HepG2 (cell line): ENCODE measurements around the gene UBXN1. TPM values are rescaled to one million over a fixed set of nuclear protein-coding genes. Genes with fewer than 3 reads are reported as not detected.

Source experiments
- ATAC-seq: fragments of 200-7000 bp; cut with Tn5 transposase; 3 replicates; pipeline ENCODE4 v1.9.1; 2020; ENCODE audit warnings: mild to moderate bottlenecking, moderate library complexity
- BruUV-seq: library from RNA; stranded (reverse); fragments of 400-500 nt; replicated peaks from 2 replicates; lab custom pipeline; 2021; lab: Mats Ljungman, UMichigan
- CTCF ChIA-PET: fragments of 300-600 bp; formaldehyde crosslinking; extraction: SDS; loops from one replicate; lab custom pipeline; 2021; ENCODE audit warnings: low total read pairs, inconsistent platforms, low intra/inter-chr PET ratio; lab: Yijun Ruan, JAX
- POLR2A ChIA-PET: fragments of 350-600 bp; sonication (Branson Sonifier 250); formaldehyde crosslinking; loops from one replicate; lab custom pipeline; 2020; ENCODE audit warnings: antibody characterized with exemption, inconsistent platforms; lab: Yijun Ruan, JAX
- DNase-seq: peaks from one replicate; pipeline ENCODE4 v3.0.0-alpha.2; 2015; ENCODE audit warnings: low spot score
- FAIRE-seq: peaks from 3 replicates; lab custom pipeline; 2011; peaks lifted over from hg19 to GRCh38; lab: Jason Lieb, UNC
- H2AFZ ChIP-seq: one replicate; pipeline ENCODE4 v1.6.1; 2011; ENCODE audit warnings: low read length, inconsistent platforms
- H3K27ac ChIP-seq: fragments of 300-600 bp; 3 replicates; pipeline ENCODE4 v1.8.0; 2011; ENCODE audit warnings: mixed run types, mild to moderate bottlenecking, mixed read lengths, low read length, inconsistent platforms; ENCODE audit not compliant: insufficient read depth; ENCODE audit errors: extremely low read length
- H3K27me3 ChIP-seq, 2 experiments: fragments of 200-600 bp in 1 of 2; 2 replicates in 1 of 2; 3 replicates in 1 of 2; pipeline versions ENCODE4 v1.6.0 to v1.8.0; 2011; ENCODE audit warnings: low read length in 2 of 2, mild to moderate bottlenecking in 2 of 2, moderate library complexity in 2 of 2, inconsistent platforms in 1 of 2; ENCODE audit not compliant: insufficient read depth in 2 of 2, control insufficient read depth in 1 of 2
- H3K36me3 ChIP-seq, 2 experiments: fragments of 200-600 bp in 1 of 2; replicated peaks in 1 of 2; 2 replicates in 1 of 2; 3 replicates in 1 of 2; pipeline versions ENCODE4 v1.5.1 to v1.8.0; 2011; ENCODE audit warnings: low read length in 2 of 2, inconsistent platforms in 1 of 2; ENCODE audit not compliant: insufficient read depth in 2 of 2, control insufficient read depth in 1 of 2
- H3K4me1 ChIP-seq: 2 replicates; pipeline ENCODE4 v1.5.1; 2012; ENCODE audit warnings: low read length, inconsistent platforms; ENCODE audit not compliant: insufficient read depth
- H3K4me2 ChIP-seq: 2 replicates; pipeline ENCODE4 v1.6.0; 2011; ENCODE audit warnings: low read depth, low read length, inconsistent platforms
- H3K4me3 ChIP-seq, 3 experiments: fragments of 200-600 bp in 1 of 3; sonication (generic), shearing (Covaris generic) in 1 of 3; replicated peaks in 1 of 3; 2 replicates each; pipeline ENCODE4 v1.5.1; 2011 to 2016; ENCODE audit warnings: low read length in 3 of 3, inconsistent platforms in 2 of 3, low read depth in 2 of 3, mild to moderate bottlenecking in 2 of 3, control low read depth in 1 of 3, mixed read lengths in 1 of 3; ENCODE audit not compliant: insufficient read depth in 1 of 3
- H3K79me2 ChIP-seq: one replicate; pipeline ENCODE4 v1.6.1; 2011; ENCODE audit warnings: low read length, inconsistent platforms; ENCODE audit not compliant: insufficient read depth
- H3K9ac ChIP-seq: 2 replicates; pipeline ENCODE4 v1.6.0; 2011; ENCODE audit warnings: mild to moderate bottlenecking, low read depth, low read length, inconsistent platforms; ENCODE audit not compliant: insufficient read depth
- H3K9me3 ChIP-seq: 2 replicates; pipeline ENCODE4 v1.5.1; 2012; ENCODE audit warnings: mild to moderate bottlenecking, low read length
- H4K20me1 ChIP-seq: 2 replicates; pipeline ENCODE4 v1.6.0; 2011; ENCODE audit warnings: inconsistent platforms, mild to moderate bottlenecking, low read length, moderate library complexity; ENCODE audit not compliant: insufficient read depth
- IKZF5 ChIP-seq: IDR thresholded peaks from 2 replicates; pipeline ENCODE4 v1.6.1; 2018; ENCODE audit warnings: missing genetic modification reagents, mild to moderate bottlenecking, missing compliant biosample characterization
- PCBP2 ChIP-seq: fragments of 200-400 bp; formaldehyde crosslinking; optimal IDR thresholded peaks from 2 replicates; pipeline ENCODE3; 2018; ENCODE audit warnings: low read length, low read depth; ENCODE audit not compliant: poor library complexity, severe bottlenecking
- SNAPC2 ChIP-seq: sonication (generic); formaldehyde crosslinking; IDR thresholded peaks from 2 replicates; pipeline ENCODE4 v1.8.1; 2022; ENCODE audit warnings: mild to moderate bottlenecking, missing genetic modification reagents
- WGBS: methylation state at CpG from one replicate; pipeline ENCODE4 v1.1.6; 2017; ENCODE audit warnings: low lambda C conversion rate; 5-methylcytosine and 5-hydroxymethylcytosine counted together
- in situ Hi-C: cut with HindIII; loops from 2 replicates; pipeline ENCODE4 v1.10.0; 2017; ENCODE audit warnings: low pct_unique_long_range_greater_than_20kb; ENCODE audit not compliant: extremely low pct_ligation_motif_present
- intact Hi-C: fragments of 100-400 bp; cut with micrococcal nuclease; formaldehyde crosslinking; loops from one replicate; pipeline ENCODE4 v1.10.0; 2022; ENCODE audit not compliant: unreplicated experiment
- polyA plus RNA-seq, 8 experiments: library from polyadenylated mRNA; depleted of rRNA in 3 of 8; stranded (reverse) in 7 of 8; unstranded in 1 of 8; fragments of >200 nt; fragmentation: Illumina TruSeq in 4 of 8; extraction: Trizol in 4 of 8; gene quantifications; 2 replicates each; pipeline versions ENCODE4 v1.2.1 to v1.2.3, GENCODE V29; 2011 to 2016; ENCODE audit warnings: low read depth in 4 of 8, missing spikeins in 1 of 8, mixed read lengths in 1 of 8; ENCODE audit not compliant: insufficient read depth in 1 of 8
- total RNA-seq, 5 experiments: library from RNA; depleted of rRNA; stranded (reverse); fragments of >200 nt; fragmentation: Illumina TruSeq; extraction: Trizol; gene quantifications; 2 replicates each; pipeline ENCODE4 v1.2.3, GENCODE V29; 2016; ENCODE audit warnings: low read depth in 1 of 5
- TF ChIP-seq, protein P1 (sequence below): sonication (generic); formaldehyde crosslinking; IDR thresholded peaks from 2 replicates; pipeline ENCODE4 v1.4.0; 2020; ENCODE audit warnings: mild to moderate bottlenecking, missing genetic modification reagents

The UBXN1 gene
- total and polyA plus RNA-seq, 2 of the 13 experiments (the other 11 are each of a cell fraction or from before 2014, with no cell fraction given) = 47.5 to 52.4 TPM

- H3K79me2 ChIP-seq = no peaks in the 10 kb centered on the region
- H3K9me3 ChIP-seq = no peaks in the 10 kb centered on the region
- H3K36me3 ChIP-seq = peaks cover 9 to 34% of the 10 kb centered on the region in 2 experiments
- intact Hi-C loops (no loop called here), in situ Hi-C loops (loop anchor here (10.0 kb wide), 1 partner anchor 312 kb away; no protein-coding TSS in a partner anchor)
- WGBS = 95% methylated on average over 8 of the region's 8 CpGs
- DNase-seq (no peak), ATAC-seq (no peak), FAIRE-seq (no peak)
- no TSS peak for BruUV-seq
- H4K20me1 ChIP-seq = peaks cover 6% of the 10 kb centered on the region; the same call in 1 of the 2 replicates
- H3K27ac ChIP-seq = peak overlapping the region; percentile 49
- ChIA-PET CTCF (no interaction called here), POLR2A (interaction anchor here (0.7 to 4.3 kb wide), 18 partner anchors 11 to 135 kb away, joined by 3 to 27 read pairs (median 4); partner anchors contain the start of genes B3GAT3, C11orf98, CSKMT and HNRNPUL2)
- H3K27me3 ChIP-seq = no peaks in the 10 kb centered on the region
- no peak for TF ChIP-seq PCBP2
- H3K4me2 ChIP-seq = peak overlapping the region; percentile 99; the same call in 1 of the 2 replicates
- peaks cover 18% of the 10 kb centered on the region for H3K4me1 ChIP-seq
- no peak overlapping the region for H3K9ac ChIP-seq
- H2AFZ ChIP-seq = no peak overlapping the region
- no peak overlapping the region for H3K4me3 ChIP-seq
Observed at GRCh38 chr11:62706850-62707247, 28.0 kb upstream of the UBXN1 start.

GRCh38 chr11:62705880-62706849 lies 27.3 kb upstream of the UBXN1 start:
- Histone ChIP-seq H3K9ac (peak overlapping the region; percentile 78), H2AFZ (no peak overlapping the region), H3K4me1 (peaks cover 18% of the 10 kb centered on the region), H3K9me3 (no peaks in the 10 kb centered on the region), H3K4me3 (peak overlapping the region; percentile 70 to 86 (median 80)), H3K27me3 (no peaks in the 10 kb centered on the region), H4K20me1 (peaks cover 6% of the 10 kb centered on the region; the same call in 1 of the 2 replicates), H3K4me2 (peak overlapping the region; percentile 99), H3K27ac (peak overlapping the region; percentile 69), H3K36me3 (peaks cover 8 to 29% of the 10 kb centered on the region in 2 experiments), H3K79me2 (no peaks in the 10 kb centered on the region)
- FAIRE-seq (peak; percentile 26), ATAC-seq (peak; percentile 93), DNase-seq (peak; percentile 83)
- intact Hi-C loops (no loop called here), in situ Hi-C loops (loop anchor here (10.0 kb wide), 1 partner anchor 311 kb away; no protein-coding TSS in a partner anchor)
- no TSS peak for BruUV-seq
- CTCF ChIA-PET = no interaction called here
- 44% methylated on average over 21 of the region's 73 CpGs for WGBS
- POLR2A ChIA-PET = interaction anchor here (0.6 to 4.3 kb wide), 21 partner anchors 12 to 335 kb away, joined by 3 to 27 read pairs (median 4); partner anchors contain the start of genes B3GAT3, C11orf98, CSKMT and HNRNPUL2
- TF ChIP-seq IKZF5 (CRISPR knock-in tag) = 0 out of 2 replicates have a peak, but pooled peaks have one; percentile 39
- TF ChIP-seq, protein P1, sequence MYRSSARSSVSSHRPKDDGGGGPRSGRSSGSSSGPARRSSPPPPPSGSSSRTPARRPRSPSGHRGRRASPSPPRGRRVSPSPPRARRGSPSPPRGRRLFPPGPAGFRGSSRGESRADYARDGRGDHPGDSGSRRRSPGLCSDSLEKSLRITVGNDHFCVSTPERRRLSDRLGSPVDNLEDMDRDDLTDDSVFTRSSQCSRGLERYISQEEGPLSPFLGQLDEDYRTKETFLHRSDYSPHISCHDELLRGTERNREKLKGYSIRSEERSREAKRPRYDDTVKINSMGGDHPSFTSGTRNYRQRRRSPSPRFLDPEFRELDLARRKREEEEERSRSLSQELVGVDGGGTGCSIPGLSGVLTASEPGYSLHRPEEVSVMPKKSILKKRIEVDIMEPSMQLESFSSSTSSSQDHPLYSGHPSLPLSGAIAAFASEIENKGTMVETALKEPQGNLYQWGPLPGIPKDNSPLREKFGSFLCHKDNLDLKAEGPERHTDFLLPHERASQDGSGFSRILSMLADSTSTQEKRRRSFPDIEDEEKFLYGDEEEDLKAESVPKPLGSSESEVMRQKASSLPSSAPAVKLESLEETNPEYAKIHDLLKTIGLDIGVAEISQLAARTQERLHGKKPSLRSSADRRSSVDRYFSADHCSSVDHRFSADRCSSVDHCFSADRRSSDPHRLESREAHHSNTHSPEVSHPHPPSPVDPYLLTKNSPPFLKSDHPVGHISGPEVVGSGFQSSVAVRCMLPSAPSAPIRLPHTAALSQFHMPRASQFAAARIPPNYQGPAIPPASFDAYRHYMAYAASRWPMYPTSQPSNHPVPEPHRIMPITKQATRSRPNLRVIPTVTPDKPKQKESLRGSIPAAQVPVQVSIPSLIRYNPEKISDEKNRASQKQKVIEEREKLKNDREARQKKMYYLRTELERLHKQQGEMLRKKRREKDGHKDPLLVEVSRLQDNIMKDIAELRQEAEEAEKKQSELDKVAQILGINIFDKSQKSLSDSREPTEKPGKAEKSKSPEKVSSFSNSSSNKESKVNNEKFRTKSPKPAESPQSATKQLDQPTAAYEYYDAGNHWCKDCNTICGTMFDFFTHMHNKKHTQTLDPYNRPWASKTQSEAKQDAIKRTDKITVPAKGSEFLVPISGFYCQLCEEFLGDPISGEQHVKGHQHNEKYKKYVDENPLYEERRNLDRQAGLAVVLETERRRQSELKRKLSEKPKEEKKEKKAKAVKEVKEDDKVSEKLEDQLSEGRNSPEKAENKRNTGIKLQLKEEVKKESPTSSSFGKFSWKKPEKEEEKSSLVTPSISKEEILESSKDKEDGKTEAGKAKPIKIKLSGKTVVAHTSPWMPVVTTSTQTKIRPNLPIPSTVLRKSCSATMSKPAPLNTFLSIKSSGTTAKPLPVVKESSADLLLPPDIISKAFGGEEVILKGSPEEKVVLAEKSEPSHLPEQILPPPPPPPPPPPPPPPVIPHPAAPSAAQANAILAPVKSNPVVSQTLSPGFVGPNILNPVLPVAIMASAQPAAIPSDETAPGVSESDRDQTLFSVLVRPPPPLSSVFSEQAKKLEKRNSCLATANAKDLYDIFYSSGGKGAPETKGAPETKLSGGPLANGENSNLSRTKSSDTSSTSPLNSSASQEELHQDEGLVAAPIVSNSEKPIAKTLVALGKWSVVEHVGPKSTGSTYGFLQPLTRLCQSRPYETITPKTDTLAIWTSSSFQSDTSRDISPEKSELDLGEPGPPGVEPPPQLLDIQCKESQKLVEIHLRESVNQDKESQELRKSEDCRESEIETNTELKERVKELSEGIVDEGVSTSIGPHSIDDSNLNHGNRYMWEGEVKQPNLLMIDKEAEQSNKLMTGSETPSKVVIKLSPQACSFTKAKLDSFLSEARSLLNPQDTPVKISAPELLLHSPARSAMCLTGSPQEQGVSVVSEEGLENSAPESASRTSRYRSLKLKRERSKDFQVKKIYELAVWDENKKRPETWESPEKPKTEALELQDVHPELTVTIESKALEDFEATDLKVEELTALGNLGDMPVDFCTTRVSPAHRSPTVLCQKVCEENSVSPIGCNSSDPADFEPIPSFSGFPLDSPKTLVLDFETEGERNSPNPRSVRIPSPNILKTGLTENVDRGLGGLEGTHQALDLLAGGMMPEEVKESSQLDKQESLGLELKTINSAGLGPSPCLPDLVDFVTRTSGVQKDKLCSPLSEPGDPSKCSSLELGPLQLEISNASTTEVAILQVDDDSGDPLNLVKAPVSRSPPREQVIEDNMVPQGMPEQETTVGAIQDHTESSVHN = 0 out of 2 replicates have a peak, but pooled peaks have one; percentile 33
- 0 out of 2 replicates have a peak, but pooled peaks have one; percentile 9 for TF ChIP-seq SNAPC2 (CRISPR knock-in tag)
